OCI-LY1 (cell line): ENCODE data around the gene LMO1.

Experiments
- EZH2 ChIP-seq: fragments of 200-600 bp; sonication (generic), shearing (Covaris generic); IDR thresholded peaks from 2 replicates; pipeline ENCODE4 v1.8.0; 2017; ENCODE audit warnings: borderline replicate concordance, mixed run types, mild to moderate bottlenecking, antibody characterized with exemption, low read length, moderate library complexity, mixed read lengths
- TF ChIP-seq, protein P1 (sequence below): fragments of 200-600 bp; sonication (generic), shearing (Covaris generic); IDR thresholded peaks from 2 replicates; pipeline ENCODE4 v1.5.1; 2017; ENCODE audit warnings: mild to moderate bottlenecking, antibody characterized with exemption, low read length, moderate library complexity, mixed read lengths

DNA sequence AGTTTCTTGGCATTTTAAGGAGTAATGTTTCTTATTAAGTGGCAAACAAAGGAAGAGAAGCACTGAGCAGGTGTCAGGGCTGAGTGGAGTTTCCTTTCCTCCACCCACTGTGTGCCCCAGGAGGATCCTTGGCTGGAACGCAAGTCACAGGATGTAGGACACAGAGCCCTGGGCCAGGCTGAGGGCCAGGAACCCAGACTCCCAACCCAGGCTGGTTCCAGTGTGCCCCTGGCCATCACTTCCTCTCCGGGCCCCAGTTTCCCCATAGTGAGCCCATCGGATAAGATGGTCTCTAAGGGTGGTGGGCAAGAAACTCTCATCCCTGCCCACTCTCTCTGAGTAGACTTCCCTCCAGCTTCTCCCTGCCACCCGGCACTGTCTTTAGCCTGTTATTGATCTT, 45.3 kb downstream of the LMO1 start:
- TF ChIP-seq, protein P1, sequence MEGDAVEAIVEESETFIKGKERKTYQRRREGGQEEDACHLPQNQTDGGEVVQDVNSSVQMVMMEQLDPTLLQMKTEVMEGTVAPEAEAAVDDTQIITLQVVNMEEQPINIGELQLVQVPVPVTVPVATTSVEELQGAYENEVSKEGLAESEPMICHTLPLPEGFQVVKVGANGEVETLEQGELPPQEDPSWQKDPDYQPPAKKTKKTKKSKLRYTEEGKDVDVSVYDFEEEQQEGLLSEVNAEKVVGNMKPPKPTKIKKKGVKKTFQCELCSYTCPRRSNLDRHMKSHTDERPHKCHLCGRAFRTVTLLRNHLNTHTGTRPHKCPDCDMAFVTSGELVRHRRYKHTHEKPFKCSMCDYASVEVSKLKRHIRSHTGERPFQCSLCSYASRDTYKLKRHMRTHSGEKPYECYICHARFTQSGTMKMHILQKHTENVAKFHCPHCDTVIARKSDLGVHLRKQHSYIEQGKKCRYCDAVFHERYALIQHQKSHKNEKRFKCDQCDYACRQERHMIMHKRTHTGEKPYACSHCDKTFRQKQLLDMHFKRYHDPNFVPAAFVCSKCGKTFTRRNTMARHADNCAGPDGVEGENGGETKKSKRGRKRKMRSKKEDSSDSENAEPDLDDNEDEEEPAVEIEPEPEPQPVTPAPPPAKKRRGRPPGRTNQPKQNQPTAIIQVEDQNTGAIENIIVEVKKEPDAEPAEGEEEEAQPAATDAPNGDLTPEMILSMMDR = no peak
- TF ChIP-seq EZH2 = no peak
